HG03571 (cell line): ENCODE measurements around the gene PLXNC1.

Experiments
- ATAC-seq: cut with Tn5 transposase; IDR thresholded peaks from one replicate; pipeline ENCODE4 v1.9.1; 2021; ENCODE audit not compliant: unreplicated experiment

PLXNC1 gene

GRCh38 chr12:94327809-94328208, 179.4 kb downstream of the PLXNC1 start:
- no peak for ATAC-seq

GRCh38 chr12:94329366-94329765, 181.0 kb downstream of the PLXNC1 start:
- no peak for ATAC-seq

- no peak for ATAC-seq
Measured at GRCh38 chr12:94333396-94333795, 185.0 kb downstream of the PLXNC1 start.

- ATAC-seq = no peak
Measured at GRCh38 chr12:94336211-94336925, 188.0 kb downstream of the PLXNC1 start.

- no peak for ATAC-seq
Measured at GRCh38 chr12:94338006-94338794, 189.8 kb downstream of the PLXNC1 start.

- ATAC-seq = no peak
Measured at GRCh38 chr12:94340573-94340972, 192.2 kb downstream of the PLXNC1 start.

- no peak for ATAC-seq
Measured at GRCh38 chr12:94353130-94353529, 204.8 kb downstream of the PLXNC1 start.
